Measurements from ENCODE around the gene GNG7.
A peak's percentile ranks its signal among the peaks of the same experiment; 100 is the strongest.
"Not testable (repeated sequence)": the region's sequence is repeated elsewhere in the genome, so short reads cannot be mapped to it uniquely, and the experiment has no call there.

The GNG7 gene

DNA sequence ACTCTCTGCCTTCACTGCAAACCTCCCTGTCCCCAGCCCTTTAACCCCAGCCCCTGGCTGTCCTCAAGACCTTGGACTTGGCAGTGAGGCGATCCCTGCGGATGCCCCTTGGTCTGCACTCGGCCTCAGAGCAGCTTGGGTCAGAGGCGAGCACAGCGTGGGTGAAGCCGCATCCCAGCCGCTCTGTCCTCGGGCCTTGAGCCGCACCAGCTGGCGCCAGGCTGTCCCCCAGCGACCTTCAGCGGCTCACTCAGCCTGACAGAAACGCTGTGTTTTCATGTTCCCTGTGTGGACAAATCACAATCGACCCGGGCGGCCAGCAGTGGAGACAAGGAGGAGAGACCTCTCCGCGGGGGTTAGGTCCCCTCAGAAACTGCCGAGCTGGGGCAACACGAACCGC, 52.0 kb downstream of the GNG7 start:
- H3K9me3 ChIP-seq (ENCODE audit: insufficient read depth, low read depth, low read length): no peaks in the 10 kb centered on the region
- no peaks in the 10 kb centered on the region for H3K36me3 ChIP-seq (ENCODE audit: insufficient read depth, low read length)
- peaks cover 12% of the 10 kb centered on the region for H3K4me1 ChIP-seq (ENCODE audit: insufficient read depth, low read length)
- H3K9ac ChIP-seq (ENCODE audit: low read depth, low read length): no peak overlapping the region
- 86% methylated on average over 21 of the region's 21 CpGs for WGBS
- no peaks in the 10 kb centered on the region for H3K27me3 ChIP-seq (ENCODE audit: insufficient read depth, low read length)
- H3K4me3 ChIP-seq (ENCODE audit: low read length): no peak overlapping the region
- no peak overlapping the region for H3K27ac ChIP-seq (ENCODE audit: low read depth, low read length)

DNA sequence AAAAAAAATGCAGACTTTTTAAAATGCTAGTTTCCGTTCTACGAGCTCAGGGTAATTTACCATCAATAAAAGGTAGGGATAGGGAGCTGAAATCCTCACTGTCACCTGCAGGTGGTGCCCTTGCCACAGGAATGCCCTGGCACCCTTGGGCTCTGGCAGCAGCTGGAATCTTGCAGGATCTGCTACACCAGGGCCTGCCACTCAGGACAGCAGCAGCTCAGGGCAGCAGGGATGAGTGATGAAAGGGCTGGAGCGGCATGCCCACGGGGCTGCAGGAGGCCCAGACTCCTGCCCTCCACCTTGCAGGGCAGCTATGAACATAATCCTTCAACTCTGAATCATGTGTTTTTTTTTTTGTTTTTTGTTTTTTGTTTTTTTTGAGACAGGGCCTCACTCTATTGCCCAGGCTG, 54.0 kb downstream of the GNG7 start:
- H3K4me3 ChIP-seq (ENCODE audit: low read length): no peak overlapping the region
- 62% methylated on average over 4 of the region's 4 CpGs for WGBS
- peaks cover 1% of the 10 kb centered on the region; the same call in 1 of the 2 replicates for H3K4me1 ChIP-seq (ENCODE audit: insufficient read depth, low read length)
- no peaks in the 10 kb centered on the region for H3K36me3 ChIP-seq (ENCODE audit: insufficient read depth, low read length)
- no peaks in the 10 kb centered on the region for H3K27me3 ChIP-seq (ENCODE audit: insufficient read depth, low read length)
- H3K9ac ChIP-seq (ENCODE audit: low read depth, low read length): no peak overlapping the region
- H3K9me3 ChIP-seq (ENCODE audit: insufficient read depth, low read depth, low read length): no peaks in the 10 kb centered on the region
- no peak overlapping the region for H3K27ac ChIP-seq (ENCODE audit: low read depth, low read length)

DNA sequence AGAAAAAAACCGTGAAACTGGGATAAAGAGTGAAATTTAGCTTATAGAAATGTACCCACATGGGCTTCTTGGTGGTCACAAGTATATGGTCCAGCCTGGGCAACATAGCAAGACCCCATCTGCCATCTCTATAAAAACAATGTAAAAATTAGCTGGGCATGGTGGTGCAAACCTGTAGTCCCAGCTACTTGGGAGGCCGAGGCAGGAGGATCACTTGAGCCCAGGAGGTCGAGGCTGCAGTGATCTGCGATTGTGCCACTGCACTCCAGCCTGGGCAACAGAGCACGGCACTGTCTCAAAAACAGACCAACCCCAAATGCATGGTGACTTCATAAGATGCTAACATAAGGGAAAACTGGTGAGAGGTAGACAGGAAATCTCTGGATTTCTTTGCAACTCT, 54.4 kb downstream of the GNG7 start:
- Histone ChIP-seq H3K4me3 (ENCODE audit: low read length) (no peak overlapping the region), H3K27ac (ENCODE audit: low read depth, low read length) (no peak overlapping the region), H3K9me3 (ENCODE audit: insufficient read depth, low read depth, low read length) (no peaks in the 10 kb centered on the region), H3K36me3 (ENCODE audit: insufficient read depth, low read length) (no peaks in the 10 kb centered on the region), H3K9ac (ENCODE audit: low read depth, low read length) (no peak overlapping the region), H3K4me1 (ENCODE audit: insufficient read depth, low read length) (no peaks in the 10 kb centered on the region), H3K27me3 (ENCODE audit: insufficient read depth, low read length) (no peaks in the 10 kb centered on the region)
- 51% methylated on average over 5 of the region's 5 CpGs for WGBS

DNA sequence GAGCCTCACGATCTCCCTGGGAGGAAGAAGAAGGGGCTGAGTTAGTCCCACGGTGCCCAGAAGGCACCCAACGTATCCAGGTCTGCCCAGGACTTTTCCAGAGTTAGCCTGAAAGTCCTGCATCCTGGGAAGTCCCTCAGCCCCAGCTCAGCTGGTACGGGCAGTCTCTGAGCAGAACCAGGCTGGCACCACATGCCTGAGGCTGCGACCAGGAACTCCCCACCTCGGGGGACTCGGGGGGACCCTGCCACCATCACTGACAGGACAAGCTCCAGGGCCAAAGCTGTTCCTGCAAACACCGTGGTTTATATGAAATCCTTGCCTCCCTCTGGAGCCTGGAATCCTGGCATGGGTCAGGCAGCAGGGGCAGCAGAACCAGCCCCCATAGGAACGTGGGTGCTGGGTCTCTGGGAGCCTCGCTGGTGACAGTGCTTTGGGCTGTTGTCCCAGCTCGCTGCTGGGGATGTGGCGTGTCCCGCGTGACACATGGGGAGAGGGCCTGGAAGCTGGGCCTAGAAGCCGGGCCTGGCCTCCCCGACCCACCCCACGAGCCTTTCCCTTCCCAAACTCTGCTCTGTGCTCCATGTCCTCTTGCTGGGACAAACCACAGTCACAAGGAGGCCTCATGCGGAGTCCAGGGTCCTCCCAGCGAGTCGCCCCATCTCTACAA, 55.5 kb downstream of the GNG7 start:
- whole genome bisulfite sequencing: 88% methylated on average over 20 of the region's 20 CpGs
- no peaks in the 10 kb centered on the region for H3K9me3 ChIP-seq (ENCODE audit: insufficient read depth, low read depth, low read length)
- no peak overlapping the region for H3K27ac ChIP-seq (ENCODE audit: low read depth, low read length)
- no peaks in the 10 kb centered on the region for H3K36me3 ChIP-seq (ENCODE audit: insufficient read depth, low read length)
- no peaks in the 10 kb centered on the region for H3K4me1 ChIP-seq (ENCODE audit: insufficient read depth, low read length)
- no peak overlapping the region for H3K4me3 ChIP-seq (ENCODE audit: low read length)
- no peaks in the 10 kb centered on the region for H3K27me3 ChIP-seq (ENCODE audit: insufficient read depth, low read length)
- H3K9ac ChIP-seq (ENCODE audit: low read depth, low read length): no peak overlapping the region

DNA sequence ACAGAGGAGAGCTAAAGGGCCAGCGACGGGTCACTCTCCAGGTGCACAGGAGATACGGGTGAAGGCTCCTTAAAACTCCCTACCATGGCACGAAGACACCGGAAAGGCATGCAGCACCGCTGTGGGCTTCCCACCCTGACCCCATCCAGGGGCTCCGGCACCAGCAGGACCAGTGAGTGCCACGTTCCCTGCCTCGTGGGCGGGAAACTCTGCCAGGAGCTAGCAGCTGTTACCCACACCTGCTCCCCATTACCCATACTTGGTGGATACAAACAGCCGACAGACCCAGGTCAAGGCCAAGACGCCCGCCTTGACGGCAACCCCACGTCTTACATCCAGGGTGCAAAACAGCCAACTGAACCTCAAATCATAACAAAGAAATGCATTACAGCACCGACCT, 56.7 kb downstream of the GNG7 start:
- Histone ChIP-seq H3K9me3 (ENCODE audit: insufficient read depth, low read depth, low read length) (no peaks in the 10 kb centered on the region), H3K4me3 (ENCODE audit: low read length) (no peak overlapping the region), H3K4me1 (ENCODE audit: insufficient read depth, low read length) (no peaks in the 10 kb centered on the region), H3K9ac (ENCODE audit: low read depth, low read length) (no peak overlapping the region), H3K27me3 (ENCODE audit: insufficient read depth, low read length) (no peaks in the 10 kb centered on the region), H3K36me3 (ENCODE audit: insufficient read depth, low read length) (no peaks in the 10 kb centered on the region), H3K27ac (ENCODE audit: low read depth, low read length) (no peak overlapping the region)
- 89% methylated on average over 16 of the region's 16 CpGs for WGBS

DNA sequence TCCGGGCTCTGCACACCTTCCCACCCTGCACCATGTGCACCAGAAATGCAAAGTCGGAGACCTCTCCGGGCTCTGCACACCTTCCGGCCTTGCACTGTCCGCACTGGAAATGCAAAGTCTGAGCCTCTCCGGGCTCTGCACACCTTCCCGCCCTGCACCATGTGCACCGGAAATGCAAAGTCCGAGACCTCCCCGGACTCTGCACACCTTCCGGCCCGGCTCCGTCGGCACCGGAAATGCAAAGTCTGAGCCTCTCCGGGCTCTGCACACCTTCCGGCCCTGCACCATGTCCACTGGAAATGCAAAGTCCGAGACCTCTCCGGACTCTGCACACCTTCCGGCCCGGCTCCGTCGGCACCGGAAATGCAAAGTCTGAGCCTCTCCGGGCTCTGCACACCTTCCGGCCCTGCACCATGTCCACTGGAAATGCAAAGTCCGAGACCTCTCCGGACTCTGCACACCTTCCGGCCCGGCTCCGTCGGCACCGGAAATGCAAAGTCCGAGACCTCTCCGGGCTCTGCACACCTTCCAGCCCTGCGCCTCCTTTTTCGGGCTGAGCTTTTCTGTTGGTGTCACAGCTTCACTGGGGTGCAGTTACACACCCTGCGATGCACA, 59.3 kb downstream of the GNG7 start:
- not testable (repeated sequence) for H3K27ac ChIP-seq (ENCODE audit: low read depth, low read length); H3K4me1 ChIP-seq (ENCODE audit: insufficient read depth, low read length); H3K9ac ChIP-seq (ENCODE audit: low read depth, low read length); H3K27me3 ChIP-seq (ENCODE audit: insufficient read depth, low read length); H3K9me3 ChIP-seq (ENCODE audit: insufficient read depth, low read depth, low read length); H3K4me3 ChIP-seq (ENCODE audit: low read length); H3K36me3 ChIP-seq (ENCODE audit: insufficient read depth, low read length)
- WGBS: 96% methylated on average over 22 of the region's 38 CpGs

DNA sequence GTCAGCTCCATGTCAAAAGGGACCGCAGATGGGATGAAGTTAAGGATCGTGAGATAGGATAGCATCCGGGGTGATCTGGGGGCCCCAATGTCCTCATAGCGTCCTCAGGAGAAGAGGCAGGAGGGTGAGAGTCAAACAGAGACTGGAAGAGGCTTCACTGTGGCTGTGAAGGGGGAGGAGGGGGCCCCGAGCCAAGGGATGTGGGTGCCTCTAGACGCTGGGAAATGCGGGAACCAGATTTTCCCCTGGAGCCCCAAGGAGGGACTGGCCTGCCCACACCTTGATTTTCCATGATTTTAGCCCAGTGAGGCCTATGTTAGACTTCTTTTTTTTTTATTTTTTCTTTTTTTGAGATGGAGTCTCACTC, 61.2 kb downstream of the GNG7 start:
- Histone ChIP-seq H3K4me1 (ENCODE audit: insufficient read depth, low read length) (no peaks in the 10 kb centered on the region), H3K9ac (ENCODE audit: low read depth, low read length) (no peak overlapping the region)

DNA sequence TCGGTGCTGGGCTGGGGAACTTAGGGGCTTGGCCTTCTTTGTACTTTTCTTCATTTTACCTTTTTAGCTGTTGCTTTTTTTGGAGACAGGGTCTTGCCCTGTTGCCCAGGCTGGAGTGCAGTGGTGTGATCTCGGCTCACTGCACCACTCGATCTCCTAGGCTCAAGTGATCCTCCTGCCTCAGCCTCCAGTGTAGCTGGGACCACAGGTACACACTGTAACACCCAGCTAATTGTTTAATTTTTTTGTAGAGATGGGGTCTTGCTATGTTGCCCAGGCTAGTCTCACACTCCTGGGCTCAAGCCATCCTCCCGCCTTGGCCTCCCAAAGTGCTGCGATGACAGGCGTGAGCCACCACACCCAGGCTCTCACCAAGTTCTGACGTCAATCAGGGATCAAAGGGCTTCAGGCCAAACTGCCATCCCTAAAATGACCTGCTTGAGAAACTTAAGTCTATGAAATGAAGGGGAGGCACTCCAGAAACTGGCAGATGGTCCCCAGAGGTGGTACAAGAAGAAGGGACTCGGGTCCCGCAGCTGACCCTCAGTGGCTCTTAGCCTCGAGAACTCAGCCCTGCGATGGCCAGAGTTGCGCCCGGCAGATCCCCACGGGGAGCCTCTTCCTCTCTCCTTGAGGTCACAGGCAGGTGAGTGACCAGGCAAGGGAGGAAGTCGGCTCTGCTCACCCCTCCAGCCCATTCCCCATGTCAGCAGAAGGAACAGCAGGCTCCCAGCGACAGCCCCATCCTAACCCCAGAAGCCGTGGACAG, 61.7 kb downstream of the GNG7 start:
- H3K27ac ChIP-seq (ENCODE audit: low read depth, low read length): no peak overlapping the region

More for the DNA sequence above, 61.2 kb downstream of the GNG7 start:
- no peak overlapping the region for H3K27ac ChIP-seq (ENCODE audit: low read depth, low read length)
- no peak overlapping the region for H3K4me3 ChIP-seq (ENCODE audit: low read length)
- no peaks in the 10 kb centered on the region for H3K36me3 ChIP-seq (ENCODE audit: insufficient read depth, low read length)
- 91% methylated on average over 7 of the region's 7 CpGs for WGBS
- no peaks in the 10 kb centered on the region for H3K9me3 ChIP-seq (ENCODE audit: insufficient read depth, low read depth, low read length)
- no peaks in the 10 kb centered on the region for H3K27me3 ChIP-seq (ENCODE audit: insufficient read depth, low read length)

DNA sequence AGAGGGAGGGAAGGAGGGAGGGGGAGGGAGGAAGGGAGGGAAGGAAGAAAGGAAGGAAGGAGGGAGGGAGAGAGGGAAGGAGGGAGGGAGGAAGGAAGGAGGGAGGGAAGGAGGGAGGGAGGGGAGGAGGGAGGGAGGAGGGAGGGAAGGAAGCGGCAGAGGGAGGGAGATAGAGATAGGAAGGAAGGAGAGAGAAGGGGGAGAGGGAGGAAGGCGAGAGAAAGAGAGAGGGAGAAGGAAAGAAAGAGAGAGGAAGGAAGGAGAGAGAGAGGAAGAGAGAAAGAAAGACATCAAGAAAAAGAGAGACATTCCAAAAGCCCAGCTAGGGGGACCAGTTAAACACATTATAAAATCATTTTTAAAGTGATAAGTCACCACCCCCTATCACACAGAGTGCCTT, 62.5 kb downstream of the GNG7 start:
- Histone ChIP-seq H3K27ac (ENCODE audit: low read depth, low read length) (no peak overlapping the region), H3K27me3 (ENCODE audit: insufficient read depth, low read length) (no peaks in the 10 kb centered on the region), H3K9me3 (ENCODE audit: insufficient read depth, low read depth, low read length) (no peaks in the 10 kb centered on the region), H3K9ac (ENCODE audit: low read depth, low read length) (no peak overlapping the region), H3K4me1 (ENCODE audit: insufficient read depth, low read length) (no peaks in the 10 kb centered on the region), H3K4me3 (ENCODE audit: low read length) (no peak overlapping the region), H3K36me3 (ENCODE audit: insufficient read depth, low read length) (no peaks in the 10 kb centered on the region)
- 85% methylated on average over 2 of the region's 2 CpGs for WGBS

More for the DNA sequence above, 61.7 kb downstream of the GNG7 start:
- H3K9me3 ChIP-seq (ENCODE audit: insufficient read depth, low read depth, low read length): no peaks in the 10 kb centered on the region
- no peak overlapping the region for H3K9ac ChIP-seq (ENCODE audit: low read depth, low read length)
- no peaks in the 10 kb centered on the region for H3K36me3 ChIP-seq (ENCODE audit: insufficient read depth, low read length)
- H3K27me3 ChIP-seq (ENCODE audit: insufficient read depth, low read length): no peaks in the 10 kb centered on the region
- WGBS: 88% methylated on average over 17 of the region's 17 CpGs
- no peaks in the 10 kb centered on the region for H3K4me1 ChIP-seq (ENCODE audit: insufficient read depth, low read length)
- H3K4me3 ChIP-seq (ENCODE audit: low read length): no peak overlapping the region

DNA sequence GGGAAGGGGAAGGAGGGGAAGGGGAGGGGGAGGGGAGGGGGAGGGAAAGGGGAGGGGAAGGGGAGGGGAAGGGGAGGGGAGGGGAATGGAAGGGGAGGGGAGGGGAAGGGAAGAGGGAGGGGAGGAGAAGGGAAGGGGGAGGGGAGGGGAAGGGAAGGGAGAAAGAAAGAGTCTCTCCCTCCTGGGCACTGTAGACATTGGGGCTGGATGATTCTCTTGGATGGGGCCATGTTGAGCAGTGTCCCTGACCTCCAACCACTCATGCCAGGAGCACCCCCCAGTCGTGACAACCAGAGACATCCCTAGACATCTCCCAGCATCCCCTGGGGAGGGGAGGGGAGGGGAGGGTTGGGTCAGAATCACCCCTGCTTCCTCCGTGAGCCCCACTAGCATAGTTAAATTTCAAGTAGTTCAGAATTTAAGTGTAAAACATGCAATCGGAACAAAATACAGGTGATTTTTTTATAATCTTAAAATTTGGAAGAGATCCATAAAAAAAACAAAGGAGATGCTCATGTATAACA, 64.0 kb downstream of the GNG7 start:
- H3K9ac ChIP-seq (ENCODE audit: low read depth, low read length): no peak overlapping the region
- WGBS: 83% methylated on average over 2 of the region's 3 CpGs
- no peaks in the 10 kb centered on the region for H3K27me3 ChIP-seq (ENCODE audit: insufficient read depth, low read length)
- H3K4me1 ChIP-seq (ENCODE audit: insufficient read depth, low read length): no peaks in the 10 kb centered on the region
- H3K27ac ChIP-seq (ENCODE audit: low read depth, low read length): no peak overlapping the region
- H3K4me3 ChIP-seq (ENCODE audit: low read length): no peak overlapping the region
- H3K36me3 ChIP-seq (ENCODE audit: insufficient read depth, low read length): no peaks in the 10 kb centered on the region
- no peaks in the 10 kb centered on the region for H3K9me3 ChIP-seq (ENCODE audit: insufficient read depth, low read depth, low read length)

DNA sequence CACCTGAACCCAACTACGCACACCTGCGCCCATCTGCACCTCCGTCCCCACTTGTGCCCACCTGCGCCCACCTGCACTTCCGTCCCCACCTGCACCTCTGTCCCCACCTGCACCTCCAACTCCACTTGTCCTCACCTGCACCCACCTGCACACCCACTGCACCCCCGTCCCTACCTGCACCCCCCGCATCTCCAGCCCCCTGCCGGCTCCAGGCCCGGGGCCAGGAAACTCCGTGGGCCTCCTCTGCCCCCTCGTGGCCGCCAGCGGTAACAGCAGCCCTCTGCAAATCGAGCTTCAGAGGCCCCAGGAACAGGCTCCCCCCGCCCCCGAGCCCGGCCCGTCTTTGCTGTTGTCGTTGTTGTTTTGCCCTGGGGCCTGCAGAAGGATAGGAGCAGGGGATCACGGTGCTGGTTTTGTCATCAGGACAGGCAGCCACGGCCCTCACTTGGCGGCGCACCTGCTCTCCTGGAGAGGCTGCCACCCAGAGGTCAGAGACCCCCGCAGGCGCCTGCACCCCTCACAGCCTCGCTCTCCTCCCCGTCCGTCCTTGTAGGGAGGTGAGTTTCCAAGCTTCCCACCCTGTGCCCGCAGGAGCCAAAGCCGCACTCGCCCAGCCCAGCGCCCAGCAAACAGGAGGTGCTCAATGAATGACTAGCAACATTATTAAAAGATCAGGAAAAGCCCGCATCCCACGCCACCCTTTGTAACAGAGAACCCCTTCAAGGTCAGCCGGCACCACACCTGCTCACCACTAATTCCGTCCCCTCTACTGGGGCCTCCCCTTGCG, 65.4 kb downstream of the GNG7 start:
- Histone ChIP-seq H3K9me3 (ENCODE audit: insufficient read depth, low read depth, low read length) (no peaks in the 10 kb centered on the region), H3K9ac (ENCODE audit: low read depth, low read length) (peak overlapping the region; percentile 2; the same call in 1 of the 2 replicates), H3K27ac (ENCODE audit: low read depth, low read length) (no peak overlapping the region), H3K4me1 (ENCODE audit: insufficient read depth, low read length) (no peaks in the 10 kb centered on the region), H3K27me3 (ENCODE audit: insufficient read depth, low read length) (no peaks in the 10 kb centered on the region), H3K36me3 (ENCODE audit: insufficient read depth, low read length) (no peaks in the 10 kb centered on the region), H3K4me3 (ENCODE audit: low read length) (peak overlapping the region; percentile 47)
- 25% methylated on average over 37 of the region's 37 CpGs for WGBS

Measured in HUES64 (cell line).